Mesothelial cell of epicardium (in vitro differentiated cells): ENCODE data around the gene SNRNP25. TPM values are rescaled to one million over a fixed set of nuclear protein-coding genes. Genes with fewer than 3 reads are reported as not detected.
A peak's percentile ranks its signal among the peaks of the same experiment; 100 is the strongest.

Experiments
- DNase-seq, 2 experiments: peaks; one replicate each; pipeline ENCODE4 v3.0.0; 2021; ENCODE audit warnings: low spot score in 2 of 2; ENCODE audit not compliant: unreplicated experiment in 2 of 2
- H3K27ac Mint-ChIP-seq: 2 replicates; pipeline ENCODE4 v1.8.0; 2021; ENCODE audit warnings: mixed read lengths
- H3K27me3 Mint-ChIP-seq: 2 replicates; pipeline ENCODE4 v1.8.0; 2021; ENCODE audit warnings: low read depth, mixed read lengths
- H3K36me3 Mint-ChIP-seq: 2 replicates; pipeline ENCODE4 v1.8.0; 2021; ENCODE audit warnings: mixed read lengths
- H3K4me1 Mint-ChIP-seq: 2 replicates; pipeline ENCODE4 v1.8.0; 2021; ENCODE audit warnings: mixed read lengths
- H3K4me3 Mint-ChIP-seq: 2 replicates; pipeline ENCODE4 v1.8.0; 2021; ENCODE audit warnings: mild to moderate bottlenecking, moderate library complexity, mixed read lengths
- H3K9me3 Mint-ChIP-seq: 2 replicates; pipeline ENCODE4 v1.8.0; 2021; ENCODE audit warnings: mixed read lengths
- total RNA-seq: library from RNA; stranded (reverse); gene quantifications from 3 replicates; pipeline ENCODE4 v1.2.1, GENCODE V29; 2021
- TF ChIP-seq, protein P1 (sequence below): fragments of 200-600 bp; sonication (generic); IDR thresholded peaks from one replicate; pipeline ENCODE4 v1.5.0; 2021; ENCODE audit warnings: antibody characterized with exemption; ENCODE audit not compliant: unreplicated experiment

The SNRNP25 gene
- total RNA-seq, 1 donor from 2014 or later, result 33.1 TPM

DNA sequence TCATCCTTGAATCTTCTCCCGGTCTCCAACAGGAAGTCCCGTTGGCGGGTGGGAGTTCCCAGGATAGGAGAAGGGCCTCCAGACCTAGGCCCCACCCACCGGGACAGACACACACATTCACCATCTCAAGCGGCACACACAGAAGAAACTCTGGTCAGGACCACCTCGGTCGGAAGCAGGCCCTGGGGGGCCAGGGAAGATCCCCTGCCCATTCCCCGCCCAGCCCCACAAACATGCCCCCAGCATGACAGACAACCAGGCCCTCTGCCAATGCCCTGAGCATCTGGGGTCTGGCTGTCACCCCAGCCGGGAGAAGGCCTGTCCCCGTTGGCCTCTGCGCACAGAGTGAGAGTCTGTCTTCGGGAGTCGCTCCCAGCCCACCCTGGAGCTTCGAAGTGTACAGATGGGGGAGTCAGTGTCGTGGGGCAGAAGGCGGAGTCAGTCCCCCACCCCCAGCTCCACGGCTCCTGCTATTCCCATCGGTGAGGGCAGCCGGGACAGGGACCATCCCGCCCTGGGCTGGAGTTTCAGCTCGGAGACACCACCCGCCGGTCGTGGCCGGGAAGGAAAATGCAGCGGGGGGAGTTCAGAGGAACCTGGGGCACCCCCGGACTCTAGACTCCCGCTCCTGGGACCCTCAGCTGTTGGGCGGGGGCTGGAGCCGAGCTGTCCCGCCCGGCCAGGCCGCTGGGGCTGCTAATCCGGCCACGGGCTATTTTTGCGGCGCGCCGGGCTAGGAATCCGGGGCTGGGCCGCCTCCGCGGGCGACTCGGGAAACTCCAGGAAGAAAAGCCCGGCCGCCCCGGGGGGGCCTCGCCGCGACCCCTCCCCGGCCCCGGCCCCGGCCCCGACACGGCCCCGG is 18.1 kb downstream of the SNRNP25 start:
- Mint-ChIP-seq H3K27ac (peak overlapping the region; percentile 97), H3K36me3 (no peaks in the 10 kb centered on the region), H3K9me3 (no peaks in the 10 kb centered on the region), H3K4me1 (peaks cover 63% of the 10 kb centered on the region), H3K4me3 (peak overlapping the region; percentile 85), H3K27me3 (no peaks in the 10 kb centered on the region)
- DNase-seq, result peak; percentile 59 to 77
- TF ChIP-seq, protein P1, sequence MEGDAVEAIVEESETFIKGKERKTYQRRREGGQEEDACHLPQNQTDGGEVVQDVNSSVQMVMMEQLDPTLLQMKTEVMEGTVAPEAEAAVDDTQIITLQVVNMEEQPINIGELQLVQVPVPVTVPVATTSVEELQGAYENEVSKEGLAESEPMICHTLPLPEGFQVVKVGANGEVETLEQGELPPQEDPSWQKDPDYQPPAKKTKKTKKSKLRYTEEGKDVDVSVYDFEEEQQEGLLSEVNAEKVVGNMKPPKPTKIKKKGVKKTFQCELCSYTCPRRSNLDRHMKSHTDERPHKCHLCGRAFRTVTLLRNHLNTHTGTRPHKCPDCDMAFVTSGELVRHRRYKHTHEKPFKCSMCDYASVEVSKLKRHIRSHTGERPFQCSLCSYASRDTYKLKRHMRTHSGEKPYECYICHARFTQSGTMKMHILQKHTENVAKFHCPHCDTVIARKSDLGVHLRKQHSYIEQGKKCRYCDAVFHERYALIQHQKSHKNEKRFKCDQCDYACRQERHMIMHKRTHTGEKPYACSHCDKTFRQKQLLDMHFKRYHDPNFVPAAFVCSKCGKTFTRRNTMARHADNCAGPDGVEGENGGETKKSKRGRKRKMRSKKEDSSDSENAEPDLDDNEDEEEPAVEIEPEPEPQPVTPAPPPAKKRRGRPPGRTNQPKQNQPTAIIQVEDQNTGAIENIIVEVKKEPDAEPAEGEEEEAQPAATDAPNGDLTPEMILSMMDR, result no peak

DNA sequence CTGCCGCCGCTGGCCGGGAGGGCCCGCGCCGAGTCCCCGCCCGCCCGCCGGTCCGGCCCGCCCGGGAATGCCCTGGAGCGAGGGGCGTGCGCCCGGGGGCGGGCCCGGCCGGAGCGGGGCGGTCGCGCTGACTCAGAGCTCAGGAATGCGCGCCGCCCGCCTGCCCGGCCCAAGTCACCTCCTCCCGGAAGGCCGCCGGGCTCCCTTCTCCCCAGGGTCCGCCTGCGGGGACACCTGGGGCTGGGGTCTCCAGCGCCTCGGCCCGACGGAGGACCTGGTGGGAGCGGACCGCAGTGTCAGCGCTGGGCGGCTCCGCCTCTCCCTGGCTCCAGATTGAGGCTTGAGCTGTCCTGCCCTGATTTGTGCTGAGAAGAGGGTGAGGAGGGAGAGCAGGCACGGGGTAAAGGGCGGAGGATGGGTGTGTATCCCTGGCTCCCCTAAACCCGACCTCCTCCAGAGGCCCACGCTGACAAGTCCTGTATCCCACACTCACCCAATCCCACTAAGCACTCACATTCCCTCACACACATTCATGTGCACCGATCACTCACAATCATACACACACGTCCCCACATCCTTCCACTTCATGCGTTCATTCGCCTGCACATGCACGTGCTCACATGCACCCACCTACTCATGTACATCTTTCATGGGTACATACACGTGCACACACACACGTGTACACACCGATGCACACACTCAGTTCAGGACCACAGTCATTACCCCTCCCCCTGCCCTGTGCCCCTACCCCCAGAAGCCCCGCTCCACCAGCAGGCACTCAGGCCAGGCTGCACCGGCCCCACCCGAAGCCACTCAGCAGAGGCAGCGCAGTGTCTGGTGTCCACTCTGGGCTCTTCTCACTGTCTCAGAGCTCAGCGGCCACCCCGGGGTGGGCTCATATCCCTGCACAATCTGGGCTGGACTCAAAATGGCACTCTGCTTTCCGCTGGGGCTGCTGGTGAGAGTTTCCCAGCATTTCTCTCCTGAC is 19.2 kb downstream of the SNRNP25 start, which contains the start of gene RHBDF1:
RHBDF1 (minus strand) TSS at position 71 of the 988 bp plus-strand sequence. CDS start 7,616 bp downstream, outside the sequence.
- peak; percentile 63 to 75 for DNase-seq

DNA sequence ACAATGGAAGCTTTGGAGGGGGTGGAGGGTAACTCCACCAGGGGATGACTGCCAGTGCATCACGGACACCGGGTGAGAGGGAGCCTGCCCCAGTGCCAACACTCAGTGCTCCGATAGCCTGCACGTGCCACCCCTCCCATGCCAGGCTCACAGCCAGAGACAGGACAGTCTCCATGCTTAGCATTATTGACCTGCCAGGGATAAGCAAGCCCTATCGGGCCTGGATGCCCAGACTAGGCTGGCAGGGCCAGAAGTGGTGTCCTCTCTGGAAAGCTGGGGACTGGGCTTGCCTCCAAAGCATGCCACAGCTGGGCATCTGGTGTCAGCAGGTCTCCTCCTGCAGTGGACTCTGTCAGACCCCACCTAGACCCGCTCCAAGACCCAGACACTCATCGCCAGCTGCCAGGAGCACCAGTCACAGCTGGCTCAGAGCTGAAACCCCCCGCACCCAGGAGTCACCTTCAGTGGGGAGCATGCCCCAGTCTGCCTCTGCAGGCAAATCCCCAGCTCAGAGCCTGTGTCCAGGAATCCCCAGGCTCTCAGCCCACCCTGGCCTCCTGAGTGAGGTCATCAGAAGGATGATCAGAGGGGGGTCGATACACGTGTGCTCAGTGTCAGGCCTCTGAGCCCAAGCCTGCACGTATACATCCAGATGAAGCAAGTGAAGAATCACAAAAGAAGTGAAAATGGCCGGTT is 20.6 kb downstream of the SNRNP25 start:
- no peaks in the 10 kb centered on the region for H3K9me3 Mint-ChIP-seq
- no peaks in the 10 kb centered on the region for H3K27me3 Mint-ChIP-seq

More for the DNA sequence above, 19.2 kb downstream of the SNRNP25 start, which contains the start of gene RHBDF1:
- Mint-ChIP-seq H3K27me3 (no peaks in the 10 kb centered on the region), H3K4me3 (peak within 1 kb of the TSS; percentile 85), H3K27ac (peak within 1 kb of the TSS; percentile 97), H3K4me1 (peaks cover 61% of the 10 kb centered on the region), H3K9me3 (no peaks in the 10 kb centered on the region), H3K36me3 (no peaks in the 10 kb centered on the region)
- TF ChIP-seq, protein P1, result no peak

DNA sequence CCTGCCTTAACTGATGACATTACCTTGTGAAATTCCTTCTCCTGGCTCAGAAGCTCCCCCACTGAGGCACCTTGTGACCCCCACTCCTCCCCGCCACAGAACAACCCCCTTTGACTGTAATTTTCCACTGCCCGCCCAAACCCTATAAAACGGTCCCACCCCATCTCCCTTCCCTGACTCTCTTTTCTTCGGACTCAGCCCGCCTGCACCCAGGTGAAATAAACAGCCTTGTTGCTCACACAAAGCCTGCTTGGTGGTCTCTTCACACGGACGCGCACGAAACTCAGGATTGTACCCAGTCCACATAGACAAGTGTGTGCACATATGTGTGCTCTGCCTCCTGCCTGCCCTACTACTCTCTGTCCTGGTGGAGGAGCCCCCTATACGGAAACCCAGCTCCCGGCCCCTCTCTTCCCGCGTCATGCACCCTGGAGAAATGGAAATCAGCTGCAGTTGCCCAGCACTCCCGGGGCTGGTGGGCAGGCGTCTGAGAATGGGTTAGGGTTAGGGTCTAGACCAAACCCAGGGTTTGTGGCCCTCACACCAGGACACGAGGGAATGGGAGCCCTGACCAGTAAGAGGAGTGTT is 21.2 kb downstream of the SNRNP25 start:
- peak overlapping the region; percentile 46 for H3K4me3 Mint-ChIP-seq
- H3K27ac Mint-ChIP-seq, result peak overlapping the region; percentile 91
- H3K4me1 Mint-ChIP-seq, result peaks cover 54% of the 10 kb centered on the region
- no peaks in the 10 kb centered on the region for H3K9me3 Mint-ChIP-seq
- no peaks in the 10 kb centered on the region for H3K27me3 Mint-ChIP-seq
- H3K36me3 Mint-ChIP-seq, result no peaks in the 10 kb centered on the region
- TF ChIP-seq, protein P1, result no peak
- no peak for DNase-seq

More for the DNA sequence above, 20.6 kb downstream of the SNRNP25 start:
- H3K4me3 Mint-ChIP-seq, result peak overlapping the region; percentile 67
- peaks cover 60% of the 10 kb centered on the region for H3K4me1 Mint-ChIP-seq
- no peak for DNase-seq
- no peaks in the 10 kb centered on the region for H3K36me3 Mint-ChIP-seq
- H3K27ac Mint-ChIP-seq, result peak overlapping the region; percentile 91
- TF ChIP-seq, protein P1, result no peak
